A549 (cell line): ENCODE data around the gene PRAMEF11. TPM values are rescaled to one million over a fixed set of nuclear protein-coding genes. Genes with fewer than 3 reads are reported as not detected.
"Not testable (repeated sequence)": the region's sequence is repeated elsewhere in the genome, so short reads cannot be mapped to it uniquely, and the experiment has no call there.

Experiments
- ATAC-seq, 2 experiments: fragments of 200-7000 bp in 1 of 2; fragments of >200 bp in 1 of 2; cut with Nextera tagmentation in 1 of 2; cut with Tn5 transposase in 1 of 2; 3 replicates each; pipeline versions ENCODE4 v1.8.0 to v1.9.1; 2018 to 2020; ENCODE audit warnings: mild to moderate bottlenecking in 1 of 2, moderate library complexity in 1 of 2
- CTCF ChIA-PET: fragments of 300-600 bp; sonication (Branson Sonifier 250); formaldehyde crosslinking; extraction: SDS; loops from one replicate; lab custom pipeline; 2021; ENCODE audit warnings: antibody characterized with exemption, inconsistent platforms; lab: Yijun Ruan, JAX
- POLR2A ChIA-PET: fragments of 350-600 bp; formaldehyde crosslinking; extraction: SDS; loops from one replicate; lab custom pipeline; 2021; ENCODE audit warnings: antibody characterized with exemption, inconsistent platforms; lab: Yijun Ruan, JAX
- DNase-seq, 2 experiments: peaks; one replicate each; pipeline versions ENCODE4 v3.0.0 to v3.0.0-alpha.2; 2011 to 2016; ENCODE audit warnings: low read depth in 1 of 2, low spot score in 1 of 2
- FAIRE-seq: peaks from 2 replicates; lab custom pipeline; 2011; peaks lifted over from hg19 to GRCh38; lab: Jason Lieb, UNC
- H3K27ac ChIP-seq, 2 experiments: fragments of >200 bp; sonication (Bioruptor Twin); formaldehyde crosslinking; 3 replicates each; pipeline ENCODE4 v1.5.1; 2016 to 2017
- H3K4me1 ChIP-seq: fragments of >200 bp; sonication (Bioruptor Twin); formaldehyde crosslinking; 3 replicates; pipeline ENCODE4 v1.6.1; 2016
- H3K4me2 ChIP-seq: fragments of >200 bp; sonication (Bioruptor Twin); formaldehyde crosslinking; 3 replicates; pipeline ENCODE4 v1.6.1; 2016
- H3K4me3 ChIP-seq: fragments of >200 bp; sonication (Bioruptor Twin); formaldehyde crosslinking; 3 replicates; pipeline ENCODE4 v1.5.1; 2016
- H3K9me3 ChIP-seq: fragments of >200 bp; sonication (Bioruptor Twin); formaldehyde crosslinking; 3 replicates; pipeline ENCODE4 v1.6.1; 2016
- BHLHE40 ChIP-seq: IDR thresholded peaks from 2 replicates; pipeline ENCODE4 v1.6.1; 2012; ENCODE audit warnings: low read depth, low read length, inconsistent platforms
- CBX2 ChIP-seq: fragments of 200-600 bp; sonication (generic); IDR thresholded peaks from 2 replicates; pipeline ENCODE4 v1.6.1; 2016; ENCODE audit warnings: low read depth, mild to moderate bottlenecking, borderline replicate concordance
- EP300 ChIP-seq, 2 experiments: fragments of >200 bp; sonication (Bioruptor Twin); formaldehyde crosslinking; IDR thresholded peaks; 2 replicates in 1 of 2; 3 replicates in 1 of 2; pipeline ENCODE4 v1.6.1; 2016 to 2017
- HOXB13 ChIP-seq: fragments of 250-450 bp; sonication (Bioruptor Pico); IDR thresholded peaks from 2 replicates; pipeline ENCODE4 v1.5.0; 2020; ENCODE audit warnings: low read depth, mild to moderate bottlenecking, moderate library complexity
- JUNB ChIP-seq: fragments of >200 bp; sonication (Bioruptor Twin); formaldehyde crosslinking; IDR thresholded peaks from 2 replicates; pipeline ENCODE4 v1.6.1; 2016
- MAZ ChIP-seq: fragments of 150-350 bp; IDR thresholded peaks from 2 replicates; pipeline ENCODE4 v1.6.1; 2014; ENCODE audit warnings: antibody characterized with exemption, low read depth, low read length, borderline replicate concordance
- MYC ChIP-seq: IDR thresholded peaks from 2 replicates; pipeline ENCODE4 v1.6.1; 2012; ENCODE audit warnings: mild to moderate bottlenecking, inconsistent platforms, low read length, improper control_type of control experiment, borderline replicate concordance
- NR3C1 ChIP-seq: fragments of >200 bp; sonication (Bioruptor Twin); formaldehyde crosslinking; IDR thresholded peaks from 3 replicates; pipeline ENCODE4 v1.6.1; 2017
- PHF8 ChIP-seq: fragments of 200-600 bp; sonication (generic); IDR thresholded peaks from 2 replicates; pipeline ENCODE4 v1.6.1; 2016; ENCODE audit warnings: low read depth, mild to moderate bottlenecking, antibody characterized with exemption, moderate library complexity, borderline replicate concordance
- SREBF2 ChIP-seq: fragments of 450-650 bp; IDR thresholded peaks from 2 replicates; pipeline ENCODE4 v1.6.1; 2014; ENCODE audit warnings: mild to moderate bottlenecking, moderate library complexity
- WGBS: methylation state at CpG from one replicate; pipeline ENCODE4 v1.1.6; 2017; ENCODE audit errors: missing lambda C conversion rate; 5-methylcytosine and 5-hydroxymethylcytosine counted together
- polyA minus RNA-seq: library from RNA; depleted of rRNA, polyadenylated mRNA; stranded (reverse); fragments of >200 nt; gene quantifications from 2 replicates; pipeline ENCODE4 v1.2.3, GENCODE V29; 2011; rRNA and poly(A)+ RNA removed
- polyA plus RNA-seq, 4 experiments: library from polyadenylated mRNA; depleted of rRNA in 3 of 4; stranded (reverse); fragments of >200 nt; fragmentation: RNase III in 1 of 4; extraction: RNeasy Plus Mini Kit Qiagen cat#74134 plus additional on column Dnase treatment in 1 of 4; gene quantifications; 2 replicates in 3 of 4; 3 replicates in 1 of 4; pipeline ENCODE4 v1.2.3, GENCODE V29; 2011 to 2017

PRAMEF11 gene
- polyA plus RNA-seq (2011; rRNA removed) = not detected in 2 replicates
- not detected in 2 replicates for polyA plus RNA-seq (2012; cell fraction: cytosol; rRNA removed)
- polyA plus RNA-seq (2012; cell fraction: nucleus; rRNA removed) = not detected in 2 replicates
- polyA plus RNA-seq (2017; fragmentation: RNase III; extraction: RNeasy Plus Mini Kit Qiagen cat#74134 plus additional on column Dnase treatment) = not detected in 3 replicates
- not detected in 2 replicates for polyA minus RNA-seq

- H3K9me3 ChIP-seq, FAIRE-seq, H3K4me1 ChIP-seq, H3K4me3 ChIP-seq, POLR2A ChIA-PET, CTCF ChIA-PET, H3K4me2 ChIP-seq, H3K27ac ChIP-seq, ATAC-seq, DNase-seq: not testable (repeated sequence)
- WGBS = 2% methylated on average over 3 of the region's 3 CpGs
Observed at GRCh38 chr1:12831310-12831709, at the start of gene PRAMEF11. TSS of gene PRAMEF11 (minus strand) at chr1:12831410. CDS start at chr1:12828789, 2,621 bp downstream.

- ATAC-seq, H3K27ac ChIP-seq, FAIRE-seq, H3K4me3 ChIP-seq, POLR2A ChIA-PET, H3K9me3 ChIP-seq, DNase-seq, H3K4me2 ChIP-seq, CTCF ChIA-PET, H3K4me1 ChIP-seq: not testable (repeated sequence)
- WGBS = 0% methylated on average over 3 of the region's 4 CpGs
Observed at GRCh38 chr1:12878453-12878852, 47.2 kb upstream of the PRAMEF11 start.

- H3K4me2 ChIP-seq, POLR2A ChIA-PET, ATAC-seq, H3K4me1 ChIP-seq, H3K4me3 ChIP-seq, CTCF ChIA-PET, FAIRE-seq, DNase-seq, H3K9me3 ChIP-seq, H3K27ac ChIP-seq: not testable (repeated sequence)
- no CpG with 5 or more reads among the region's 7 CpGs for WGBS
Observed at GRCh38 chr1:12863131-12863880, 32.1 kb upstream of the PRAMEF11 start.

GRCh38 chr1:12856786-12857185 is 25.6 kb upstream of the PRAMEF11 start, which contains the start of gene PRAMEF2:
TSS of gene PRAMEF2 (plus strand) at chr1:12857086. CDS start at chr1:12859010, 1,924 bp downstream.
- ATAC-seq, POLR2A ChIA-PET, H3K4me2 ChIP-seq, CTCF ChIA-PET, H3K9me3 ChIP-seq, H3K27ac ChIP-seq, H3K4me3 ChIP-seq, FAIRE-seq, DNase-seq, H3K4me1 ChIP-seq: not testable (repeated sequence)
- WGBS = 5% methylated on average over 2 of the region's 2 CpGs

- Histone ChIP-seq H3K27ac (no peak overlapping the region), H3K4me2 (no peak overlapping the region), H3K4me1 (peaks cover 9% of the 10 kb centered on the region; the same call in 1 of the 3 replicates), H3K9me3 (no peaks in the 10 kb centered on the region), H3K4me3 (no peak overlapping the region)
- TF ChIP-seq BHLHE40 (no peak), CBX2 (no peak), SREBF2 (no peak), JUNB (no peak), MYC (no peak), PHF8 (no peak), HOXB13 (CRISPR knock-in tag) (no peak), EP300 (IDR thresholded peaks at IDR 0.05) (no peak), MAZ (no peak), NR3C1 (no peak)
- no peak for FAIRE-seq
- peak; percentile 38 to 54; a peak in 2 of 6 replicates for ATAC-seq
- 6% methylated on average over 4 of the region's 4 CpGs for WGBS
- ChIA-PET CTCF (no interaction called here), POLR2A (no interaction called here)
- peak in 1 of 2 experiments; percentile 13 for DNase-seq
Observed at GRCh38 chr1:12851779-12852178, 20.6 kb upstream of the PRAMEF11 start.

GRCh38 chr1:12848620-12849019 is 17.4 kb upstream of the PRAMEF11 start, which contains the start of gene HNRNPCL1:
TSS of gene HNRNPCL1 (minus strand) at chr1:12848720. CDS start at chr1:12848289, 431 bp downstream.
- H3K4me3 ChIP-seq, FAIRE-seq, ATAC-seq, POLR2A ChIA-PET, H3K27ac ChIP-seq, H3K4me1 ChIP-seq, H3K9me3 ChIP-seq, H3K4me2 ChIP-seq, DNase-seq, CTCF ChIA-PET: not testable (repeated sequence)
- whole genome bisulfite sequencing = 40% methylated on average over 7 of the region's 7 CpGs

GRCh38 chr1:12833251-12833650 is 2.0 kb upstream of the PRAMEF11 start:
- 5% methylated on average over 2 of the region's 2 CpGs for WGBS
- DNase-seq, H3K4me2 ChIP-seq, CTCF ChIA-PET, POLR2A ChIA-PET, ATAC-seq, H3K27ac ChIP-seq, FAIRE-seq, H3K9me3 ChIP-seq, H3K4me1 ChIP-seq, H3K4me3 ChIP-seq: not testable (repeated sequence)

GRCh38 chr1:12819061-12819460 is 12.1 kb downstream of the PRAMEF11 start:
- H3K27ac ChIP-seq, FAIRE-seq, H3K9me3 ChIP-seq, H3K4me1 ChIP-seq, POLR2A ChIA-PET, H3K4me2 ChIP-seq, H3K4me3 ChIP-seq, ATAC-seq, DNase-seq, CTCF ChIA-PET: not testable (repeated sequence)
- 0% methylated on average over 2 of the region's 6 CpGs for WGBS
